Measurements from ENCODE around the gene ATG16L1.

The ATG16L1 gene

DNA sequence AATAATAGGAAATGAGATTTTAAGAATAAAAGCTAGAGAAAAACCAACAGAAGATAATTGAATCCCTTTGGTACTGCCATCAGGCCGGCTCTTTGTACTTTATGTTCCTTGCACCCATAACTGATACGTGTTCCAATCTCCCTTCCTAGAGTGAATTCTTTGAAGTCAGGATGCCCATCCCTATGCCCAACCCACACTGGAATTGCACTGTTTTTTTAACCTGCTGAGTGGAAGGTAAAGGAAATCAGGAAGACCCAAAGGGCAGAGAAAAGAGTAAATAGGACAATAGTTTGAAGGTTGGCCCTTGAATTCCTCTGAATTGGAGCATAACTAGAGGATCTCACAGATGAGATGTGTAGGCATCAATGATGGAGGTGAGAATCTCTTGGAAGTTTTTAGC lies 4.4 kb upstream of the ATG16L1 start:
- Histone ChIP-seq H3K27ac (no peak overlapping the region), H2AFZ (ENCODE audit: low read depth) (no peak overlapping the region), H3K36me3 (ENCODE audit: insufficient read depth) (no peaks in the 10 kb centered on the region), H3K27me3 (ENCODE audit: insufficient read depth, low read depth) (no peaks in the 10 kb centered on the region), H3K4me2 (no peak overlapping the region), H3K4me3 (IDR thresholded peaks at IDR 0.05; ENCODE audit: insufficient read depth, low read depth, low read length) (no peak overlapping the region), H3K4me1 (ENCODE audit: low read depth, poor library complexity, severe bottlenecking) (peaks cover 3% of the 10 kb centered on the region), H3K79me2 (ENCODE audit: insufficient read depth, low read depth) (peaks cover 6% of the 10 kb centered on the region), H4K20me1 (ENCODE audit: insufficient read depth) (no peaks in the 10 kb centered on the region), H3K9ac (no peak overlapping the region)
- TF ChIP-seq, protein P1, sequence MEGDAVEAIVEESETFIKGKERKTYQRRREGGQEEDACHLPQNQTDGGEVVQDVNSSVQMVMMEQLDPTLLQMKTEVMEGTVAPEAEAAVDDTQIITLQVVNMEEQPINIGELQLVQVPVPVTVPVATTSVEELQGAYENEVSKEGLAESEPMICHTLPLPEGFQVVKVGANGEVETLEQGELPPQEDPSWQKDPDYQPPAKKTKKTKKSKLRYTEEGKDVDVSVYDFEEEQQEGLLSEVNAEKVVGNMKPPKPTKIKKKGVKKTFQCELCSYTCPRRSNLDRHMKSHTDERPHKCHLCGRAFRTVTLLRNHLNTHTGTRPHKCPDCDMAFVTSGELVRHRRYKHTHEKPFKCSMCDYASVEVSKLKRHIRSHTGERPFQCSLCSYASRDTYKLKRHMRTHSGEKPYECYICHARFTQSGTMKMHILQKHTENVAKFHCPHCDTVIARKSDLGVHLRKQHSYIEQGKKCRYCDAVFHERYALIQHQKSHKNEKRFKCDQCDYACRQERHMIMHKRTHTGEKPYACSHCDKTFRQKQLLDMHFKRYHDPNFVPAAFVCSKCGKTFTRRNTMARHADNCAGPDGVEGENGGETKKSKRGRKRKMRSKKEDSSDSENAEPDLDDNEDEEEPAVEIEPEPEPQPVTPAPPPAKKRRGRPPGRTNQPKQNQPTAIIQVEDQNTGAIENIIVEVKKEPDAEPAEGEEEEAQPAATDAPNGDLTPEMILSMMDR (conservative IDR thresholded peaks at IDR 0.05; ENCODE audit: low read depth, low read length): no peak

DNA sequence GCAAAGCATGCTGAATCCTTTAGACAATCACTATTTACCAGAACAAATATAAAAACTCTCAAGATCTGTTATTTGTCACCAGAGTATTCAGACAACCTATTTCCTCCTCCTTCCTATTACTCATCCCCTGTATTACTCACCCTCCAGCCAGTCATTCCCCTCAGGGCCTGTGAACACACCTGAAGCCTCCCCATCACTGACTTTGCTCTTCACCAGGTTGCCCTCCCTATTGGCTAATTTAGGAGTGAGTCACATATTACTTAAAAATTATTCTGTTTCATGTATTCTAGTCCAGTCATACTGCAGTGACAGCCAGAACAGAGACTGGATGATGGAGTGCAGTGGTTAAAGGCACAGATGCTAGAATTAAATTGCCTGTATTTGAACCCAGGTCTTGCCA lies 3.7 kb upstream of the ATG16L1 start:
- Histone ChIP-seq H2AFZ (ENCODE audit: low read depth) (no peak overlapping the region), H3K9ac (no peak overlapping the region), H3K27ac (no peak overlapping the region), H3K4me3 (IDR thresholded peaks at IDR 0.05; ENCODE audit: insufficient read depth, low read depth, low read length) (no peak overlapping the region), H3K4me2 (no peak overlapping the region), H3K79me2 (ENCODE audit: insufficient read depth, low read depth) (peaks cover 12% of the 10 kb centered on the region), H3K4me1 (ENCODE audit: low read depth, poor library complexity, severe bottlenecking) (peaks cover 6% of the 10 kb centered on the region), H4K20me1 (ENCODE audit: insufficient read depth) (no peaks in the 10 kb centered on the region), H3K36me3 (ENCODE audit: insufficient read depth) (no peaks in the 10 kb centered on the region), H3K27me3 (ENCODE audit: insufficient read depth, low read depth) (no peaks in the 10 kb centered on the region)
- TF ChIP-seq, protein P1 (conservative IDR thresholded peaks at IDR 0.05; ENCODE audit: low read depth, low read length): no peak

DNA sequence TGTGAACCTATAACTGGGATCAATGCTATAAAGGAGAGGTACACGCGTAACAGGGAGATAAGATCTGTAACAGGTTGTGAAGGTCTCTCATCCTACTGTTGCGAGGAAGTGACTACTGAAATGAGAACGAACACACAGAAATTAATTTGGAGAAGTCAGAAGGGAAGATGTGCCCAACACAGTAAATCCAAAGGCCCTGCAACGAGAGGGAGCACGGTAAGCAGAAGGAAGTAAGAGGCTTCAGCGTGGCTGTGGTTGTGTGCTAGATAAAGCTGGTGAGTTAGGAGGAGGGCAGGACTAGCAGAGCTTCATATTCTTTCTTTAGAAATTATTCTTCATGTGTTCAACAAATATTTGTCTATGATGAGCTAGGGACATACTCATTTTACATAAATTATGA lies 2.5 kb upstream of the ATG16L1 start:
- Histone ChIP-seq H3K79me2 (ENCODE audit: insufficient read depth, low read depth) (peaks cover 24% of the 10 kb centered on the region), H3K4me3 (IDR thresholded peaks at IDR 0.05; ENCODE audit: insufficient read depth, low read depth, low read length) (no peak overlapping the region), H3K36me3 (ENCODE audit: insufficient read depth) (no peaks in the 10 kb centered on the region), H3K4me1 (ENCODE audit: low read depth, poor library complexity, severe bottlenecking) (peaks cover 18% of the 10 kb centered on the region), H3K4me2 (no peak overlapping the region), H3K27me3 (ENCODE audit: insufficient read depth, low read depth) (no peaks in the 10 kb centered on the region), H2AFZ (ENCODE audit: low read depth) (no peak overlapping the region), H4K20me1 (ENCODE audit: insufficient read depth) (0 out of 2 replicates have a peak, but pooled peaks cover 1% of the 10 kb centered on the region), H3K9ac (no peak overlapping the region), H3K27ac (no peak overlapping the region)
- TF ChIP-seq, protein P1 (conservative IDR thresholded peaks at IDR 0.05; ENCODE audit: low read depth, low read length): no peak

DNA sequence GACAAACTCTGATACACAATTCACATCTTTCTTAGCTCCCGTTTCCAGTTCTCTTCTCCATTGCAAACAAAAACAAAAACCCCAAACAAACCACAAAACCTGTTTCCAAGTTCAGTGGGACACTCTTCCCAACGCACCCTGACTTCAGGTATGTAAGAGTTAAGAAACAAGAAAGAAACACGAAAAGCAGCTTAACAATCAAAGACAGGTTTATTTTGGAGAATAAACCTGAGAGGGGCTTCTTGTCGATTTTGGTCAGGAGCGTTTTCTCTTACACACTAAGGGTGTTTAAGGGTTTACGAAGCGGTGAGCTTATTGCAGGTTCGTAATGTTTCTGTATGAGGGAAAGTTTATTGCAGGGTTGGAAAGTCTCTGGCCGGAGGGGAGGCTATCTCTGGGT lies 905 bp upstream of the ATG16L1 start:
- no peak overlapping the region for H3K27ac ChIP-seq
- H2AFZ ChIP-seq (ENCODE audit: low read depth): peak overlapping the region; percentile 92
- no peak overlapping the region for H3K9ac ChIP-seq
- H3K4me2 ChIP-seq: no peak overlapping the region
- peaks cover 40% of the 10 kb centered on the region for H3K79me2 ChIP-seq (ENCODE audit: insufficient read depth, low read depth)
- H3K36me3 ChIP-seq (ENCODE audit: insufficient read depth): no peaks in the 10 kb centered on the region; the same call in 1 of the 2 replicates
- H4K20me1 ChIP-seq (ENCODE audit: insufficient read depth): 0 out of 2 replicates have a peak, but pooled peaks cover 7% of the 10 kb centered on the region
- H3K4me1 ChIP-seq (ENCODE audit: low read depth, poor library complexity, severe bottlenecking): peaks cover 18% of the 10 kb centered on the region
- H3K4me3 ChIP-seq (IDR thresholded peaks at IDR 0.05; ENCODE audit: insufficient read depth, low read depth, low read length): no peak overlapping the region
- TF ChIP-seq, protein P1 (conservative IDR thresholded peaks at IDR 0.05; ENCODE audit: low read depth, low read length): no peak
- no peaks in the 10 kb centered on the region for H3K27me3 ChIP-seq (ENCODE audit: insufficient read depth, low read depth)

Data from KMS-11 (cell line).